HepG2 (cell line): Measurements from ENCODE around the gene RBM5. TPM values are rescaled to one million over a fixed set of nuclear protein-coding genes. Genes with fewer than 3 reads are reported as not detected.
A peak's percentile ranks its signal among the peaks of the same experiment; 100 is the strongest.

Source experiments
- ARNT2 ChIP-seq: sonication (generic); formaldehyde crosslinking; IDR thresholded peaks from 2 replicates; pipeline ENCODE4 v1.8.0; 2022; ENCODE audit warnings: mild to moderate bottlenecking, low read depth, missing genetic modification reagents, moderate library complexity
- ATF1 ChIP-seq: IDR thresholded peaks from 2 replicates; pipeline ENCODE4 v1.6.1; 2016; ENCODE audit warnings: mild to moderate bottlenecking, control low read depth
- ATF3 ChIP-seq: sonication (generic); formaldehyde crosslinking; IDR thresholded peaks from 2 replicates; pipeline ENCODE4 v1.4.0; 2020; ENCODE audit warnings: missing genetic modification reagents
- BHLHE40 ChIP-seq: IDR thresholded peaks from 2 replicates; pipeline ENCODE4 v1.6.1; 2011; ENCODE audit warnings: low read length, improper control_type of control experiment
- CENPX ChIP-seq: sonication (generic); formaldehyde crosslinking; IDR thresholded peaks from 2 replicates; pipeline ENCODE4 v1.9.0; 2021; ENCODE audit warnings: mild to moderate bottlenecking, missing genetic modification reagents, moderate library complexity
- DMAP1 ChIP-seq: IDR thresholded peaks from 2 replicates; pipeline ENCODE4 v1.6.1; 2016
- ETV5 ChIP-seq: IDR thresholded peaks from 2 replicates; pipeline ENCODE4 v1.6.1; 2018; ENCODE audit warnings: missing biosample characterization, missing genetic modification reagents, inconsistent platforms, borderline replicate concordance
- GATA4 ChIP-seq: sonication (generic); IDR thresholded peaks from 2 replicates; pipeline ENCODE4 v1.6.1; 2016; ENCODE audit warnings: antibody characterized with exemption, low read depth, borderline replicate concordance
- GLI4 ChIP-seq: sonication (generic); formaldehyde crosslinking; IDR thresholded peaks from 2 replicates; pipeline ENCODE4 v1.5.1; 2020; ENCODE audit warnings: missing genetic modification reagents, mild to moderate bottlenecking, moderate library complexity, borderline replicate concordance
- GMEB2 ChIP-seq: IDR thresholded peaks from 2 replicates; pipeline ENCODE4 v1.6.1; 2016; ENCODE audit warnings: missing biosample characterization, missing genetic modification reagents, low read depth
- MEF2D ChIP-seq: sonication (generic); formaldehyde crosslinking; IDR thresholded peaks from 2 replicates; pipeline ENCODE4 v1.5.1; 2020; ENCODE audit warnings: mild to moderate bottlenecking, missing genetic modification reagents
- MEIS2 ChIP-seq: sonication (generic); formaldehyde crosslinking; IDR thresholded peaks from 2 replicates; pipeline ENCODE4 v1.9.0; 2021; ENCODE audit warnings: mild to moderate bottlenecking, missing genetic modification reagents
- MZF1 ChIP-seq: sonication (generic); formaldehyde crosslinking; IDR thresholded peaks from 2 replicates; pipeline ENCODE4 v1.8.1; 2023; ENCODE audit warnings: mild to moderate bottlenecking, missing genetic modification reagents, borderline replicate concordance
- NONO ChIP-seq, 2 experiments: fragments of 450-650 bp in 1 of 2; sonication (generic) in 1 of 2; formaldehyde crosslinking in 1 of 2; IDR thresholded peaks in 1 of 2; conservative IDR thresholded peaks in 1 of 2; 2 replicates each; pipeline versions ENCODE4 v1.6.1 to v1.8.0; 2017 to 2022; ENCODE audit warnings: mild to moderate bottlenecking in 1 of 2, missing genetic modification reagents in 1 of 2, moderate library complexity in 1 of 2
- REL ChIP-seq: sonication (generic); formaldehyde crosslinking; conservative IDR thresholded peaks from 2 replicates; pipeline ENCODE4 v1.8.0; 2022; ENCODE audit warnings: mild to moderate bottlenecking, missing genetic modification reagents, moderate library complexity
- SOX13 ChIP-seq, 3 experiments: fragments of 450-650 bp in 1 of 3; sonication (generic) in 1 of 3; formaldehyde crosslinking in 1 of 3; IDR thresholded peaks in 2 of 3; conservative IDR thresholded peaks in 1 of 3; 2 replicates each; pipeline versions ENCODE4 v1.5.0 to v1.6.1; 2016 to 2020; ENCODE audit warnings: antibody characterized with exemption in 1 of 3, mild to moderate bottlenecking in 1 of 3, missing compliant biosample characterization in 1 of 3, missing genetic modification reagents in 1 of 3, moderate library complexity in 1 of 3
- SRSF1 ChIP-seq: fragments of 200-400 bp; formaldehyde crosslinking; optimal IDR thresholded peaks from 2 replicates; pipeline ENCODE3; 2017; ENCODE audit warnings: mild to moderate bottlenecking, low read depth, low read length, moderate library complexity
- ZFP82 ChIP-seq: sonication (generic); formaldehyde crosslinking; IDR thresholded peaks from 2 replicates; pipeline ENCODE4 v1.5.1; 2020; ENCODE audit warnings: mild to moderate bottlenecking, missing genetic modification reagents, borderline replicate concordance
- ZNF549 ChIP-seq: sonication (generic); formaldehyde crosslinking; IDR thresholded peaks from 2 replicates; pipeline ENCODE4 v1.5.0; 2020; ENCODE audit warnings: missing genetic modification reagents
- ZNF558 ChIP-seq: sonication (generic); formaldehyde crosslinking; IDR thresholded peaks from 2 replicates; pipeline ENCODE4 v1.9.0; 2022; ENCODE audit warnings: mild to moderate bottlenecking, missing genetic modification reagents, borderline replicate concordance
- ZNF660 ChIP-seq: sonication (generic); formaldehyde crosslinking; IDR thresholded peaks from 2 replicates; pipeline ENCODE4 v1.5.1; 2020; ENCODE audit warnings: mild to moderate bottlenecking, low read depth, missing genetic modification reagents, borderline replicate concordance
- ZNF704 ChIP-seq: sonication (generic); formaldehyde crosslinking; IDR thresholded peaks from 2 replicates; pipeline ENCODE4 v1.8.1; 2023; ENCODE audit warnings: mild to moderate bottlenecking, inconsistent platforms, moderate library complexity, missing genetic modification reagents, borderline replicate concordance
- polyA plus RNA-seq, 8 experiments: library from polyadenylated mRNA; depleted of rRNA in 3 of 8; stranded (reverse) in 7 of 8; unstranded in 1 of 8; fragments of >200 nt; fragmentation: Illumina TruSeq in 4 of 8; extraction: Trizol in 4 of 8; gene quantifications; 2 replicates each; pipeline versions ENCODE4 v1.2.1 to v1.2.3, GENCODE V29; 2011 to 2016; ENCODE audit warnings: low read depth in 4 of 8, missing spikeins in 1 of 8, mixed read lengths in 1 of 8; ENCODE audit not compliant: insufficient read depth in 1 of 8
- total RNA-seq, 5 experiments: library from RNA; depleted of rRNA; stranded (reverse); fragments of >200 nt; fragmentation: Illumina TruSeq; extraction: Trizol; gene quantifications; 2 replicates each; pipeline ENCODE4 v1.2.3, GENCODE V29; 2016; ENCODE audit warnings: low read depth in 1 of 5

Gene RBM5
- total and polyA plus RNA-seq, 2 of the 13 experiments (the other 11 are each of a cell fraction or from before 2014, with no cell fraction given): 106 to 204 TPM

- TF ChIP-seq MEIS2 (CRISPR knock-in tag) (0 out of 2 replicates have a peak, but pooled peaks have one; percentile 12), SRSF1 (no peak), ATF1 (CRISPR knock-in tag) (no peak), NONO (IDR thresholded peaks at IDR 0.05) (no peak), NONO (CRISPR knock-in tag; conservative IDR thresholded peaks at IDR 0.05) (no peak; the same call in 1 of the 2 replicates), GLI4 (CRISPR knock-in tag) (no peak), ZNF704 (CRISPR knock-in tag) (no peak; the same call in 1 of the 2 replicates), BHLHE40 (no peak), REL (CRISPR knock-in tag) (no peak), ZNF660 (CRISPR knock-in tag) (no peak), SOX13 (IDR thresholded peaks at IDR 0.05) (no peak), SOX13 (CRISPR knock-in tag; conservative IDR thresholded peaks at IDR 0.05 in 1 of 2, IDR thresholded peaks at IDR 0.05 in 1 of 2) (peak in 1 of 2 experiments; percentile 7; a peak in 1 of 4 replicates), ZNF549 (CRISPR knock-in tag) (no peak), MEF2D (CRISPR knock-in tag) (no peak), ZNF558 (CRISPR knock-in tag) (peak; percentile 71; the same call in 1 of the 2 replicates), MZF1 (CRISPR knock-in tag) (no peak), GMEB2 (no peak), DMAP1 (CRISPR knock-in tag) (peak; percentile 64; the same call in 1 of the 2 replicates), ATF3 (CRISPR knock-in tag) (no peak), ARNT2 (CRISPR knock-in tag) (0 out of 2 replicates have a peak, but pooled peaks have one; percentile 21), ETV5 (no peak), CENPX (CRISPR knock-in tag) (no peak), ZFP82 (CRISPR knock-in tag) (no peak), GATA4 (no peak)
Observed at GRCh38 chr3:50088725-50089608, at the start of gene RBM5 (continued).
